ENCODE results near the gene ENPP3. TPM values are rescaled to one million over a fixed set of nuclear protein-coding genes. Genes with fewer than 3 reads are reported as not detected.

The ENPP3 gene
- polyA plus RNA-seq, 3 donors: not detected

DNA sequence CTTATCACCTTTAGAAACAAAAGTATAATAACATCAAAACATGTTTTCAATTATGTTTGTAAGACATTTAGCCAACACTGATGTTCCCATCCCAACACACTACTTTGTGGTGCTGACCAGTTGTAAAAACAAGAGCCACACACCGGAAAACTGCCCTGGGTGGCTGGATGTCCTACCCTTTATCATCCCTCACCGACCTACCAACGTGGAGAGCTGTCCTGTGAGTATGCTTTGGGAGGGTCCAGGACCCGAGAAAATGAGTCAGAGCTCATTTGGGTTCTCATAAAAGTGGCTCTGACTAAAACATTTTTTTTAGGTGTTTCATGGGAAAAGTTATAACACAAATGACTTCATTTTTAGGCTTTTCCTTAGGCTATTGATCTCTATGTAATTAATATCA, 103.1 kb downstream of the ENPP3 start:
- intact Hi-C loops (cut with micrococcal nuclease): no loop called here
- no peak for DNase-seq

DNA sequence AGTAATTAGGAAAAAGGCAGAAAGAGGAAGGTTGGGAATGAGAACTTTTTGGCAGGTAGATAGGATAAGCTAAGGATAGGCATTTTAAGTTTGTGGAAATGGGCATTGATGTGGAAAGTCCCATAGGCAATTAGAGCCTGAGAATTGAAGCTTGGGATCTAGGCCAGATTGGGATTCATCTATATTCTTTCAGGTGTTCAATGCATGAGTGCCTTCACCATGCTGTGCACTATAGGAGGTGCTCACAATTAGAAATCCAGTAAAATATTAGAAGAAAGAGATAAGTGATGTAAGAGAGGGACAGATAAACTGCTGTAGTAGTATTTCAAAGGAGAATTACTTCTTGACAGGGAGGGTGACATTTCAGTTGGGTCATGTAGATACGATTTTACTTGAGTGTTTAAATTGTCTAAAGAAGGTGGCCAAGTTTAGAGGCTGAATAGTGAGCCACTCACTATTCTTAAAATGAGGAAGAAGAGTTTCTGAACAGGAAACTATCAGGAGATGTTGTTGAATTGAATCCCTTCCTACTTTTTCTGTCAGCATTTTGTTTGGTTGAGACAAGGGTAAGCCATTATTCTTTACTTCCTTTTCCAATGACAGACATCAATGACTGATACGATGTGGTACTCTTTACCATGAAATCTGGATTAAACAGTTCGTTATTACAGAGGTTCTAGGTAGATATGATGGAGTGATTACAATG, 104.7 kb downstream of the ENPP3 start:
- no peak overlapping the region for H3K4me2 ChIP-seq (replicated peaks; ENCODE audit: extremely low read depth, low read length, poor library complexity, severe bottlenecking)
- H3K4me1 ChIP-seq (ENCODE audit: control insufficient read depth in 1 of 2, insufficient read depth in 2 of 2, low read length in 2 of 2): no peaks in the 10 kb centered on the region
- no peaks in the 10 kb centered on the region for H3K36me3 ChIP-seq (replicated peaks in 1 of 2; ENCODE audit: control insufficient read depth in 1 of 2, insufficient read depth in 2 of 2, low read length in 2 of 2)
- Mint-ChIP-seq H3K36me3 (no peaks in the 10 kb centered on the region), H3K4me1 (no peaks in the 10 kb centered on the region), H3K27ac (no peak overlapping the region), H3K27me3 (ENCODE audit: low read depth in 3 of 3) (peaks cover 0 to 8% (median 0%) of the 10 kb centered on the region in 3 donors), H3K9me3 (peaks cover 0 to 3% (median 0%) of the 10 kb centered on the region in 7 donors), H3K4me3 (no peak overlapping the region)
- H2AFZ ChIP-seq (ENCODE audit: insufficient read depth, low read depth, low read length, poor library complexity, severe bottlenecking): no peak overlapping the region
- H3K27ac ChIP-seq (ENCODE audit: low read depth in 1 of 2, low read length in 2 of 2): no peak overlapping the region
- no peak overlapping the region for H3K9ac ChIP-seq (ENCODE audit: insufficient read depth, low read length, poor library complexity, severe bottlenecking)
- DNase-seq: no peak
- no CpG with 5 or more reads among the region's 3 CpGs for WGBS (ENCODE audit: insufficient coverage)
- intact Hi-C loops (cut with micrococcal nuclease): no loop called here
- peaks cover 0 to 2% of the 10 kb centered on the region in 2 donors for H3K27me3 ChIP-seq (ENCODE audit: control insufficient read depth in 2 of 2, insufficient read depth in 2 of 2, low read length in 2 of 2)
- H3K4me3 ChIP-seq (replicated peaks in 1 of 3; ENCODE audit: low read depth in 2 of 3, low read length in 3 of 3): no peak overlapping the region
- H3K9me3 ChIP-seq (replicated peaks in 1 of 2; ENCODE audit: control insufficient read depth in 1 of 2, insufficient read depth in 1 of 2, low read length in 2 of 2): no peaks in the 10 kb centered on the region
- TF ChIP-seq, protein P1, sequence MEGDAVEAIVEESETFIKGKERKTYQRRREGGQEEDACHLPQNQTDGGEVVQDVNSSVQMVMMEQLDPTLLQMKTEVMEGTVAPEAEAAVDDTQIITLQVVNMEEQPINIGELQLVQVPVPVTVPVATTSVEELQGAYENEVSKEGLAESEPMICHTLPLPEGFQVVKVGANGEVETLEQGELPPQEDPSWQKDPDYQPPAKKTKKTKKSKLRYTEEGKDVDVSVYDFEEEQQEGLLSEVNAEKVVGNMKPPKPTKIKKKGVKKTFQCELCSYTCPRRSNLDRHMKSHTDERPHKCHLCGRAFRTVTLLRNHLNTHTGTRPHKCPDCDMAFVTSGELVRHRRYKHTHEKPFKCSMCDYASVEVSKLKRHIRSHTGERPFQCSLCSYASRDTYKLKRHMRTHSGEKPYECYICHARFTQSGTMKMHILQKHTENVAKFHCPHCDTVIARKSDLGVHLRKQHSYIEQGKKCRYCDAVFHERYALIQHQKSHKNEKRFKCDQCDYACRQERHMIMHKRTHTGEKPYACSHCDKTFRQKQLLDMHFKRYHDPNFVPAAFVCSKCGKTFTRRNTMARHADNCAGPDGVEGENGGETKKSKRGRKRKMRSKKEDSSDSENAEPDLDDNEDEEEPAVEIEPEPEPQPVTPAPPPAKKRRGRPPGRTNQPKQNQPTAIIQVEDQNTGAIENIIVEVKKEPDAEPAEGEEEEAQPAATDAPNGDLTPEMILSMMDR (IDR thresholded peaks at IDR 0.05): no peak
- no peaks in the 10 kb centered on the region for H4K20me1 ChIP-seq (ENCODE audit: insufficient read depth, low read length)
- H3K79me2 ChIP-seq (ENCODE audit: insufficient read depth, low read length): no peaks in the 10 kb centered on the region

More for the DNA sequence above, 103.1 kb downstream of the ENPP3 start:
- Mint-ChIP-seq H3K9me3 (peaks cover 0 to 3% (median 0%) of the 10 kb centered on the region in 7 donors), H3K4me3 (no peak overlapping the region), H3K27me3 (ENCODE audit: low read depth in 3 of 3) (peaks cover 0 to 8% (median 0%) of the 10 kb centered on the region in 3 donors), H3K36me3 (no peaks in the 10 kb centered on the region), H3K4me1 (no peaks in the 10 kb centered on the region), H3K27ac (no peak overlapping the region)
- peaks cover 0 to 2% of the 10 kb centered on the region in 2 donors for H3K27me3 ChIP-seq (ENCODE audit: control insufficient read depth in 2 of 2, insufficient read depth in 2 of 2, low read length in 2 of 2)
- no peaks in the 10 kb centered on the region for H4K20me1 ChIP-seq (ENCODE audit: insufficient read depth, low read length)
- TF ChIP-seq, protein P1 (IDR thresholded peaks at IDR 0.05): no peak
- 100% methylated on average over 1 of the region's 4 CpGs for WGBS (ENCODE audit: insufficient coverage)
- no peak overlapping the region for H3K9ac ChIP-seq (ENCODE audit: insufficient read depth, low read length, poor library complexity, severe bottlenecking)
- no peak overlapping the region for H3K4me3 ChIP-seq (replicated peaks in 1 of 3; ENCODE audit: low read depth in 2 of 3, low read length in 3 of 3)
- H3K79me2 ChIP-seq (ENCODE audit: insufficient read depth, low read length): no peaks in the 10 kb centered on the region
- H2AFZ ChIP-seq (ENCODE audit: insufficient read depth, low read depth, low read length, poor library complexity, severe bottlenecking): no peak overlapping the region
- H3K4me2 ChIP-seq (replicated peaks; ENCODE audit: extremely low read depth, low read length, poor library complexity, severe bottlenecking): no peak overlapping the region
- no peaks in the 10 kb centered on the region for H3K9me3 ChIP-seq (replicated peaks in 1 of 2; ENCODE audit: control insufficient read depth in 1 of 2, insufficient read depth in 1 of 2, low read length in 2 of 2)
- no peaks in the 10 kb centered on the region for H3K36me3 ChIP-seq (replicated peaks in 1 of 2; ENCODE audit: control insufficient read depth in 1 of 2, insufficient read depth in 2 of 2, low read length in 2 of 2)
- H3K27ac ChIP-seq (ENCODE audit: low read depth in 1 of 2, low read length in 2 of 2): no peak overlapping the region
- H3K4me1 ChIP-seq (ENCODE audit: control insufficient read depth in 1 of 2, insufficient read depth in 2 of 2, low read length in 2 of 2): no peaks in the 10 kb centered on the region

Data from CD14-positive monocyte (primary cell).